ENCODE measurements around the gene KLHL15. TPM values are rescaled to one million over a fixed set of nuclear protein-coding genes. Genes with fewer than 3 reads are reported as not detected.

The KLHL15 gene
- total and polyA plus RNA-seq, 2 experiments from 2014 or later = 2.4 to 15.0 TPM

- H3K27ac ChIP-seq (ENCODE audit: low read depth) = no peak overlapping the region
- no peaks in the 10 kb centered on the region for H4K20me1 ChIP-seq (replicated peaks; ENCODE audit: insufficient read depth)
- no peak overlapping the region for H3K4me2 ChIP-seq
- no peak overlapping the region for H3K27ac Mint-ChIP-seq
- no peak overlapping the region for H3K4me3 Mint-ChIP-seq
- 0 out of 3 replicates have a peak, but pooled peaks cover 6% of the 10 kb centered on the region for H3K9me3 Mint-ChIP-seq
- H3K27me3 Mint-ChIP-seq (ENCODE audit: insufficient read depth, low read depth, poor library complexity) = no peaks in the 10 kb centered on the region
- no peak overlapping the region for H2AFZ ChIP-seq
- H3K36me3 ChIP-seq (ENCODE audit: insufficient read depth) = no peaks in the 10 kb centered on the region
- H3K36me3 Mint-ChIP-seq (ENCODE audit: low read depth) = no peaks in the 10 kb centered on the region
- H3K4me1 ChIP-seq (ENCODE audit: insufficient read depth) = no peaks in the 10 kb centered on the region
- TF ChIP-seq CREB1 (CRISPR knock-in tag; IDR thresholded peaks at IDR 0.05; ENCODE audit: low read depth) (no peak), ZNF331 (CRISPR knock-in tag; IDR thresholded peaks at IDR 0.05; ENCODE audit: low read depth) (no peak), ZNF462 (CRISPR knock-in tag; IDR thresholded peaks at IDR 0.05) (no peak), EZH2 (IDR thresholded peaks at IDR 0.05; ENCODE audit: low read depth, unreplicated experiment) (no peak), JUNB (IDR thresholded peaks at IDR 0.05; ENCODE audit: unreplicated experiment) (no peak), REST (IDR thresholded peaks at IDR 0.05; ENCODE audit: unreplicated experiment) (no peak), EZH2phosphoT487 (IDR thresholded peaks at IDR 0.05; ENCODE audit: unreplicated experiment) (no peak), ZNF114 (CRISPR knock-in tag; IDR thresholded peaks at IDR 0.05) (no peak), NANOG (IDR thresholded peaks at IDR 0.05; ENCODE audit: borderline replicate concordance) (no peak), POLR2AphosphoS5 (IDR thresholded peaks at IDR 0.05; ENCODE audit: low read depth) (no peak), STAT1 (IDR thresholded peaks at IDR 0.05; ENCODE audit: unreplicated experiment) (no peak), ETS1 (IDR thresholded peaks at IDR 0.05) (no peak), CTCF (conservative IDR thresholded peaks at IDR 0.05; ENCODE audit: low read depth in 2 of 2) (no peak)
- ATAC-seq = 0 out of 3 replicates have a peak, but pooled peaks have one; percentile 26
- no peak overlapping the region for H3K4me3 ChIP-seq
- no peaks in the 10 kb centered on the region for H3K9me2 ChIP-seq (ENCODE audit: insufficient read depth)
- no peaks in the 10 kb centered on the region for H3K79me2 ChIP-seq (replicated peaks; ENCODE audit: insufficient read depth)
- no peaks in the 10 kb centered on the region for H3F3A ChIP-seq (replicated peaks; ENCODE audit: low read depth)
- no peak for DNase-seq (ENCODE audit: low spot score)
- H3K4me1 Mint-ChIP-seq = peaks cover 8% of the 10 kb centered on the region
- no peaks in the 10 kb centered on the region for H3K27me3 ChIP-seq (ENCODE audit: insufficient read depth)
These were observed 62.8 kb downstream of the KLHL15 start for GRCh38 chrX:23964191-23964590.

Data from GM23338 (cell line).